Trophoblast cell (in vitro differentiated cells and primary cell): Measurements from ENCODE around the gene CCR2.

Source experiments
- DNase-seq, 2 donors: peaks; one replicate each; pipeline ENCODE4 v3.0.0-alpha.2; 2016
- H2AFZ ChIP-seq: 2 replicates; pipeline ENCODE4 v1.6.1; 2013; ENCODE audit warnings: low read length, moderate library complexity, mild to moderate bottlenecking; ENCODE audit not compliant: insufficient read depth, poor library complexity
- H2AK5ac ChIP-seq: 2 replicates; pipeline ENCODE4 v1.6.1; 2013; ENCODE audit warnings: mild to moderate bottlenecking, low read length
- H2BK120ac ChIP-seq: 2 replicates; pipeline ENCODE4 v1.6.1; 2013; ENCODE audit warnings: low read length, mild to moderate bottlenecking, moderate library complexity; ENCODE audit not compliant: insufficient read depth, poor library complexity
- H2BK12ac ChIP-seq: 2 replicates; pipeline ENCODE4 v1.6.1; 2013; ENCODE audit warnings: mild to moderate bottlenecking, low read length, moderate library complexity
- H2BK5ac ChIP-seq: 2 replicates; pipeline ENCODE4 v1.6.1; 2013; ENCODE audit warnings: low read length, low read depth, moderate library complexity, mild to moderate bottlenecking; ENCODE audit not compliant: poor library complexity
- H3K14ac ChIP-seq: 2 replicates; pipeline ENCODE4 v1.6.1; 2013; ENCODE audit warnings: mild to moderate bottlenecking, low read length
- H3K18ac ChIP-seq: 2 replicates; pipeline ENCODE4 v1.6.1; 2013; ENCODE audit warnings: mild to moderate bottlenecking, low read length
- H3K23ac ChIP-seq: 2 replicates; pipeline ENCODE4 v1.6.1; 2013; ENCODE audit warnings: low read length
- H3K27ac ChIP-seq: 2 replicates; pipeline ENCODE4 v1.5.1; 2013; ENCODE audit warnings: low read depth, mild to moderate bottlenecking, inconsistent platforms, low read length, moderate library complexity
- H3K27me3 ChIP-seq: 2 replicates; pipeline ENCODE4 v1.6.1; 2013; ENCODE audit warnings: inconsistent platforms, mild to moderate bottlenecking, low read length, moderate library complexity; ENCODE audit not compliant: insufficient read depth
- H3K36me3 ChIP-seq, 2 experiments: 1 replicate in 1 of 2; 2 replicates in 1 of 2; pipeline ENCODE4 v1.6.1; 2013; ENCODE audit warnings: low read length in 2 of 2, mild to moderate bottlenecking in 2 of 2, moderate library complexity in 1 of 2; ENCODE audit not compliant: insufficient read depth in 2 of 2, control insufficient read depth in 1 of 2
- H3K4ac ChIP-seq: 2 replicates; pipeline ENCODE4 v1.6.1; 2013; ENCODE audit warnings: low read depth, mild to moderate bottlenecking, low read length, moderate library complexity
- H3K4me1 ChIP-seq, 2 experiments: 1 replicate in 1 of 2; 2 replicates in 1 of 2; pipeline ENCODE4 v1.6.1; 2013; ENCODE audit warnings: low read length in 2 of 2, mild to moderate bottlenecking in 2 of 2, moderate library complexity in 1 of 2; ENCODE audit not compliant: insufficient read depth in 2 of 2, control insufficient read depth in 1 of 2
- H3K4me2 ChIP-seq: 2 replicates; pipeline ENCODE4 v1.6.1; 2013; ENCODE audit warnings: inconsistent platforms, mild to moderate bottlenecking, low read length, moderate library complexity
- H3K4me3 ChIP-seq: 2 replicates; pipeline ENCODE4 v1.5.1; 2013; ENCODE audit warnings: mild to moderate bottlenecking, low read depth, low read length, inconsistent platforms
- H3K79me1 ChIP-seq: one replicate; pipeline ENCODE4 v1.6.1; 2013; ENCODE audit warnings: low read length
- H3K79me2 ChIP-seq: 2 replicates; pipeline ENCODE4 v1.6.1; 2013; ENCODE audit warnings: low read length, mild to moderate bottlenecking; ENCODE audit not compliant: control insufficient read depth, insufficient read depth, poor library complexity
- H3K9ac ChIP-seq: 2 replicates; pipeline ENCODE4 v1.6.1; 2013; ENCODE audit warnings: mild to moderate bottlenecking, low read length
- H3K9me3 ChIP-seq: 2 replicates; pipeline ENCODE4 v1.6.1; 2013; ENCODE audit warnings: low read depth, mild to moderate bottlenecking, control low read depth, inconsistent platforms, low read length; ENCODE audit not compliant: insufficient read depth
- H4K12ac ChIP-seq: 2 replicates; pipeline ENCODE4 v1.6.1; 2013; ENCODE audit warnings: low read depth, mild to moderate bottlenecking, low read length, moderate library complexity
- H4K8ac ChIP-seq: 2 replicates; pipeline ENCODE4 v1.6.1; 2013; ENCODE audit warnings: low read depth, mild to moderate bottlenecking, low read length, moderate library complexity
- H4K91ac ChIP-seq: one replicate; pipeline ENCODE4 v1.6.1; 2013; ENCODE audit warnings: low read depth, mild to moderate bottlenecking, low read length, moderate library complexity
- WGBS: extraction: QIAGEN DNeasy Blood & Tissue Kit; methylation state at CpG from one replicate; pipeline ENCODE4 v1.1.7; 2013; ENCODE audit warnings: missing lambda C conversion rate; ENCODE audit not compliant: insufficient read length, insufficient coverage; ENCODE audit errors: extremely low coverage; 5-methylcytosine and 5-hydroxymethylcytosine counted together

The CCR2 gene

DNA sequence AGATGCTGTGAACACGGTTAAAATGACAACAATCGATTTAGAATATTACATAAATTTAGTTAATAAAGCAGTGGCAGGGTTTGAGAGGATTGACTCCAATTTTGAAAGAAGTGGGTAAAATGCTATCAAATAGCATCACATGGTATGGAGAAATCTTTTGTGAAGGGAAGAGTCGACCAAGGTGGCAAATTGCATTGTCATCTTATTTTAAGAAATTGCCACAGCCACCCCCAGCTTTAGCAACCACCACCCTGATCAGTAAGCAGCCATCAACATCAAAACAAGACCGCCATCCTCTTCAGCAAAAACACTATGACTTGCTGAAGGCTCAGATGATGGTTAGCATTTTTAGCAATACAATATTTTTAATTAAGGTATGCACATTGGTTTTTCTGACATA, 11.1 kb downstream of the CCR2 start:
- Histone ChIP-seq H4K12ac (no peak overlapping the region), H3K4me3 (no peak overlapping the region), H3K9me3 (no peaks in the 10 kb centered on the region), H3K79me2 (no peaks in the 10 kb centered on the region), H2BK120ac (no peak overlapping the region), H3K36me3 (no peaks in the 10 kb centered on the region), H2BK12ac (no peak overlapping the region), H2AK5ac (no peak overlapping the region), H4K8ac (no peak overlapping the region), H3K9ac (no peak overlapping the region), H3K27me3 (no peaks in the 10 kb centered on the region), H2BK5ac (no peak overlapping the region), H3K23ac (no peak overlapping the region), H2AFZ (no peak overlapping the region), H3K27ac (no peak overlapping the region), H3K4me2 (no peak overlapping the region), H3K14ac (no peak overlapping the region), H3K4ac (no peak overlapping the region), H3K18ac (no peak overlapping the region), H3K79me1 (no peaks in the 10 kb centered on the region), H4K91ac (no peak overlapping the region), H3K4me1 (peaks cover 0 to 2% of the 10 kb centered on the region in 2 experiments)
- WGBS = no CpG with 5 or more reads among the region's 4 CpGs
- no peak for DNase-seq

DNA sequence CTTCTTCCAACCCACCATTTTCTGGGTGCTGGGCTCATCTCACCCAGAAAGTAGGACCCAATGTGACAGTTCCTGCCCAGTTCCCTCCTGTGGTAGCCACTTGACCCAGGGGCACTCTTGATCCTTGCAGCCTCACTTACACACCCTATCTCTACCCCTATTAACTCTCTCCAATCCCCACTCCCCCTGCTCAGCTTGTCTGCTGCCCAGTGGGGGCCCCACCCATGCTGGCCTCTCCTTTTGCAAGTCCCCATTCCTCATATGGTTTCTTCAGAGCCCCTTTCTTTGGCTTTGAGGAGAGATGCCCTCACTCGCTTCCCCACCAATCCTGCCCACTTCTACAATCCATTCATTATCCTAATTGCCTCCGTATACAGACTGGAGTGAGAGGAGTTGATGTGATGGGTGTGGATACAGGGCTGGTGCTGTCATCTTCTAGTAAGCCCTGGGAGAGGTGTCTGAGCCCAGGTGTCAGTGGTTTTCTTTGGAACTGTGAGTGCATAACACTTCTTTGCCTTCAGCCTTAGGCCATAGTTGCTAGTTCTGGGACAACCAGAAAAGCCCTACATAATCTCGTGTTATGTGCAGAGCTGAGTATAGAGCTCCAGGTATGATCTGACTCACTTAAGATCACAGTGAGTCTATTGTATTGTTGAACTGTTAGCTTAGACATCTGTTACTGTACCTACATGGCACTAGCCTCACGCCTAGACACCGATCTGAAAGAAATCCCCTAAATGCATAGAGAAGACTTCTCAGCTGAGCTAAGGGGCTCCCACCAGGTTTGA, 12.0 kb downstream of the CCR2 start:
- no CpG with 5 or more reads among the region's 5 CpGs for WGBS
- Histone ChIP-seq H3K23ac (no peak overlapping the region), H4K8ac (no peak overlapping the region), H3K9ac (no peak overlapping the region), H2AFZ (no peak overlapping the region), H3K36me3 (no peaks in the 10 kb centered on the region), H3K27ac (no peak overlapping the region), H3K4ac (no peak overlapping the region), H3K4me1 (peaks cover 0 to 2% of the 10 kb centered on the region in 2 experiments), H2BK5ac (no peak overlapping the region), H3K18ac (no peak overlapping the region), H3K79me1 (no peaks in the 10 kb centered on the region), H3K27me3 (no peaks in the 10 kb centered on the region), H2AK5ac (no peak overlapping the region), H3K4me3 (no peak overlapping the region), H3K79me2 (no peaks in the 10 kb centered on the region), H2BK120ac (no peak overlapping the region), H2BK12ac (no peak overlapping the region), H4K91ac (no peak overlapping the region), H3K9me3 (no peaks in the 10 kb centered on the region), H3K4me2 (no peak overlapping the region), H3K14ac (no peak overlapping the region), H4K12ac (no peak overlapping the region)
- DNase-seq = no peak

DNA sequence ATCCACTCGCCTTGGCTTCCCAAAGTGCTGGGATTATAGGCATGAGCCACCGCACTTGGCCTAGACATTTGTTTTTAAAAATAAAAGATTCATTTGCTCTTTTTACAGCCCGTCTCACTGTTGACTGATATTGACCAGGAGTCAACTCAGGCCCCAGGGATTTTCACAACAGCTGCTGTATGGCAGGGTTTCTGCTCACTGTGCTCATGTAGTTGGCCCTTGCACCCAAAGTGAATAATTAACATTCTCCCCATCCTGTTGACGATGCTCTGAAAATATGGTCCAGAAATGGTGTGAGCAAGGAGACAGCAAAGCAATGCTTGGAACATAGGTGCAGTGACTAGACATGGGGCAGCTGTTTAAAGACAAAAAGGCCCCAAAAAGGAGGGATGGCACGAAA, 13.9 kb downstream of the CCR2 start:
- no peak overlapping the region for H3K23ac ChIP-seq
- H3K36me3 ChIP-seq = no peaks in the 10 kb centered on the region
- no peak overlapping the region for H3K9ac ChIP-seq
- no peak overlapping the region for H4K91ac ChIP-seq
- no CpG with 5 or more reads among the region's 5 CpGs for WGBS
- no peak overlapping the region for H2BK5ac ChIP-seq
- no peak overlapping the region for H3K27ac ChIP-seq
- H3K4me3 ChIP-seq = no peak overlapping the region
- no peak for DNase-seq
- no peaks in the 10 kb centered on the region for H3K79me1 ChIP-seq
- H4K12ac ChIP-seq = no peak overlapping the region
- H3K79me2 ChIP-seq = no peaks in the 10 kb centered on the region
- no peak overlapping the region for H4K8ac ChIP-seq
- H3K4me1 ChIP-seq = no peaks in the 10 kb centered on the region
- no peak overlapping the region for H3K18ac ChIP-seq
- H3K4ac ChIP-seq = no peak overlapping the region
- no peaks in the 10 kb centered on the region for H3K27me3 ChIP-seq
- no peak overlapping the region for H2AK5ac ChIP-seq
- no peak overlapping the region for H2AFZ ChIP-seq
- H2BK120ac ChIP-seq = no peak overlapping the region
- H3K14ac ChIP-seq = no peak overlapping the region
- H2BK12ac ChIP-seq = no peak overlapping the region
- no peak overlapping the region for H3K4me2 ChIP-seq
- no peaks in the 10 kb centered on the region for H3K9me3 ChIP-seq

DNA sequence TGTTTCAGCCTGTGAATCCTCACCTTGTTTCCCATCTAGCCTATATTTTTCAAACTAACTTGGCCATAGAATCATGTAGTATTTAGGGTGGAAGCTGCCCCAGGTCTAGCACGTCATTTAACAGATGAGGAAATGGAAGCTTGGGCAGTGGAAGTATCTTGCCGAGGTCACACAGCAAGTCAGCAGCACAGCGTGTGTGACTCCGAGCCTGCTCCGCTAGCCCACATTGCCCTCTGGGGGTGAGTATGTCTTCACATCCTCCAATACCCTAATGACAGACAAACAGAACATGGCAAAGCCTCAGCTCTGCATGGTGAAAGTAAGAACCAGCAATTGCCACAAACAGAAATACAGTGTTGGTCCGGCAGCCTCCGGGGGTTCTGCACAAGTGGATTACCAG, 14.7 kb downstream of the CCR2 start:
- no peaks in the 10 kb centered on the region for H3K9me3 ChIP-seq
- H3K27ac ChIP-seq = no peak overlapping the region
- peak; percentile 69 to 71 for DNase-seq
- no peak overlapping the region for H3K4me2 ChIP-seq
- H3K9ac ChIP-seq = no peak overlapping the region
- no peak overlapping the region for H4K8ac ChIP-seq
- no peaks in the 10 kb centered on the region for H3K36me3 ChIP-seq
- H4K91ac ChIP-seq = no peak overlapping the region
- H4K12ac ChIP-seq = no peak overlapping the region
- no peaks in the 10 kb centered on the region for H3K79me1 ChIP-seq
- H3K79me2 ChIP-seq = no peaks in the 10 kb centered on the region
- no peaks in the 10 kb centered on the region for H3K4me1 ChIP-seq
- no peak overlapping the region for H3K14ac ChIP-seq
- no peak overlapping the region for H3K23ac ChIP-seq
- H2AFZ ChIP-seq = no peak overlapping the region
- H3K4ac ChIP-seq = no peak overlapping the region
- no peak overlapping the region for H2AK5ac ChIP-seq
- H2BK12ac ChIP-seq = no peak overlapping the region
- no peaks in the 10 kb centered on the region for H3K27me3 ChIP-seq
- no peak overlapping the region for H3K18ac ChIP-seq
- no peak overlapping the region for H2BK5ac ChIP-seq
- H3K4me3 ChIP-seq = no peak overlapping the region
- no peak overlapping the region for H2BK120ac ChIP-seq
- WGBS = no CpG with 5 or more reads among the region's 7 CpGs
